K562 (cell line): Measurements from ENCODE around the gene THAP4. TPM values are rescaled to one million over a fixed set of nuclear protein-coding genes. Genes with fewer than 3 reads are reported as not detected.
A peak's percentile ranks its signal among the peaks of the same experiment; 100 is the strongest.

Experiments used
- ATAC-seq: fragments of 200-7000 bp; cut with Tn5 transposase; 3 replicates; pipeline ENCODE4 v1.9.1; 2020; ENCODE audit warnings: moderate library complexity
- BruUV-seq: library from RNA; stranded (reverse); fragments of 400-500 nt; replicated peaks from 2 replicates; lab custom pipeline; 2021; lab: Mats Ljungman, UMichigan
- CTCF ChIA-PET: fragments of 300-600 bp; formaldehyde crosslinking; extraction: SDS; loops from one replicate; lab custom pipeline; 2021; ENCODE audit warnings: low intra/inter-chr PET ratio; lab: Yijun Ruan, JAX
- POLR2A ChIA-PET: fragments of 300-600, 350-650 bp; sonication (Branson Sonifier 250); formaldehyde crosslinking; extraction: SDS; loops from one replicate; lab custom pipeline; 2021; ENCODE audit warnings: antibody characterized with exemption, inconsistent platforms; lab: Yijun Ruan, JAX
- DNase-seq, 4 experiments: peaks; one replicate each; pipeline versions ENCODE4 v3.0.0 to v3.0.0-alpha.2; 2011 to 2018; ENCODE audit warnings: low spot score in 3 of 4, mixed read lengths in 3 of 4; ENCODE audit errors: extremely low read depth in 1 of 4
- FAIRE-seq: peaks from 2 replicates; lab custom pipeline; 2011; peaks lifted over from hg19 to GRCh38; lab: Jason Lieb, UNC
- H2AFZ ChIP-seq: 2 replicates; pipeline ENCODE4 v1.6.0; 2011; ENCODE audit warnings: low read depth, low read length, control low read depth, inconsistent platforms
- H3K27ac ChIP-seq: fragments of 200-600 bp; 3 replicates; pipeline ENCODE4 v1.8.0; 2011; ENCODE audit warnings: low read depth, mild to moderate bottlenecking, control low read depth, inconsistent platforms, low read length, moderate library complexity, mixed read lengths; ENCODE audit errors: extremely low read depth
- H3K27me3 ChIP-seq, 2 experiments: fragments of 300-600 bp in 1 of 2; 2 replicates in 1 of 2; 3 replicates in 1 of 2; pipeline versions ENCODE4 v1.6.0 to v1.8.0; 2011; ENCODE audit warnings: inconsistent platforms in 2 of 2, low read length in 2 of 2, mild to moderate bottlenecking in 1 of 2, mixed read lengths in 1 of 2, moderate library complexity in 1 of 2; ENCODE audit not compliant: control insufficient read depth in 2 of 2, insufficient read depth in 2 of 2
- H3K36me3 ChIP-seq: fragments of 300-600 bp; 3 replicates; pipeline ENCODE4 v1.8.0; 2011; ENCODE audit warnings: mild to moderate bottlenecking, low read length, inconsistent platforms; ENCODE audit not compliant: control insufficient read depth, insufficient read depth
- H3K4me1 ChIP-seq, 2 experiments: fragments of 200-600 bp in 1 of 2; replicated peaks in 1 of 2; 2 replicates in 1 of 2; 3 replicates in 1 of 2; pipeline versions ENCODE4 v1.5.1 to v1.8.0; 2011; ENCODE audit warnings: inconsistent platforms in 2 of 2, low read length in 2 of 2, mild to moderate bottlenecking in 1 of 2, mixed read lengths in 1 of 2, moderate library complexity in 1 of 2; ENCODE audit not compliant: control insufficient read depth in 2 of 2, insufficient read depth in 2 of 2
- H3K4me2 ChIP-seq: 2 replicates; pipeline ENCODE4 v1.6.1; 2011; ENCODE audit warnings: low read length, control low read depth, inconsistent platforms, mixed read lengths; ENCODE audit not compliant: insufficient read depth
- H3K4me3 ChIP-seq: fragments of 200-600 bp; sonication (generic), shearing (Covaris generic); 2 replicates; pipeline ENCODE4 v1.5.1; 2016; ENCODE audit warnings: control low read depth, inconsistent platforms
- H3K79me2 ChIP-seq: fragments of 200-600 bp; 3 replicates; pipeline ENCODE4 v1.8.0; 2011; ENCODE audit warnings: low read length, inconsistent platforms; ENCODE audit not compliant: control insufficient read depth, insufficient read depth
- H3K9ac ChIP-seq, 2 experiments: 2 replicates each; pipeline versions ENCODE4 v1.6.0 to v1.6.1; 2011; ENCODE audit warnings: low read depth in 2 of 2, low read length in 2 of 2, control low read depth in 1 of 2, inconsistent platforms in 1 of 2, mild to moderate bottlenecking in 1 of 2, mixed read lengths in 1 of 2; ENCODE audit not compliant: insufficient read depth in 1 of 2
- H3K9me1 ChIP-seq: one replicate; pipeline ENCODE4 v1.6.0; 2011; ENCODE audit warnings: inconsistent platforms, mild to moderate bottlenecking, low read length, moderate library complexity; ENCODE audit not compliant: control insufficient read depth, insufficient read depth
- H3K9me3 ChIP-seq: replicated peaks from 2 replicates; pipeline ENCODE4 v1.5.1; 2011; ENCODE audit warnings: low read depth, low read length, inconsistent platforms; ENCODE audit not compliant: control insufficient read depth, insufficient read depth
- H4K20me1 ChIP-seq: replicated peaks from 2 replicates; pipeline ENCODE4 v1.6.1; 2011; ENCODE audit warnings: low read length, inconsistent platforms, mixed read lengths; ENCODE audit not compliant: control insufficient read depth, insufficient read depth
- IRF9 ChIP-seq: fragments of 450-650 bp; IDR thresholded peaks from 2 replicates; pipeline ENCODE4 v1.6.1; 2016; ENCODE audit warnings: missing biosample characterization, missing genetic modification characterization
- POLR2G ChIP-seq: fragments of 200-400 bp; formaldehyde crosslinking; IDR thresholded peaks from 2 replicates; pipeline ENCODE4 v1.6.1; 2017; ENCODE audit warnings: low read depth, mild to moderate bottlenecking, antibody characterized with exemption, low read length, moderate library complexity
- RBFOX2 ChIP-seq: fragments of 200-400 bp; formaldehyde crosslinking; IDR thresholded peaks from 2 replicates; pipeline ENCODE4 v1.6.1; 2017; ENCODE audit warnings: low read depth, mild to moderate bottlenecking, low read length, moderate library complexity
- TAF15 ChIP-seq: fragments of 200-400 bp; formaldehyde crosslinking; IDR thresholded peaks from 2 replicates; pipeline ENCODE4 v1.6.1; 2017; ENCODE audit warnings: mild to moderate bottlenecking, low read depth, low read length, moderate library complexity
- USF1 ChIP-seq: sonication (generic); formaldehyde crosslinking; IDR thresholded peaks from 2 replicates; pipeline ENCODE4 v1.9.0; 2022; ENCODE audit warnings: mild to moderate bottlenecking, missing genetic modification reagents
- WGBS: fragments of 100-300 bp; shearing (Covaris generic); methylation state at CpG from one replicate; pipeline ENCODE4 v1.1.6; 2016; ENCODE audit warnings: low coverage, mixed read lengths; ENCODE audit not compliant: insufficient coverage; ENCODE audit errors: missing lambda C conversion rate; 5-methylcytosine and 5-hydroxymethylcytosine counted together
- in situ Hi-C: fragments of 300-500 bp; cut with MboI; formaldehyde crosslinking; loops from 4 replicates; pipeline ENCODE4 v1.15.0; 2018; ENCODE audit warnings: inconsistent platforms, mixed read lengths
- intact Hi-C: fragments of 100-400 bp; cut with micrococcal nuclease; formaldehyde crosslinking; loops from 2 replicates; pipeline ENCODE4 v1.14.2; 2022
- polyA plus RNA-seq, 8 experiments: library from polyadenylated mRNA; depleted of rRNA in 4 of 8; stranded (reverse) in 5 of 8; unstranded in 3 of 8; fragments of >200 nt; fragmentation: Nextera tagmentation in 2 of 8; fragmentation: Illumina TruSeq in 1 of 8; extraction: Ambion mirVana in 2 of 8; extraction: Trizol in 1 of 8; gene quantifications; 2 replicates each; pipeline versions ENCODE4 v1.2.1 to v1.2.3, GENCODE V29; 2011 to 2014; ENCODE audit warnings: inconsistent platforms in 1 of 8, missing spikeins in 1 of 8
- total RNA-seq, 7 experiments: library from RNA; depleted of rRNA in 6 of 7; stranded (reverse); fragments of >200 nt in 6 of 7; fragmentation: Illumina TruSeq in 2 of 7; extraction: Trizol in 2 of 7; gene quantifications; 2 replicates each; pipeline versions ENCODE4 v1.2.1 to v1.2.3, GENCODE V29; 2011 to 2021; ENCODE audit warnings: low replicate concordance in 1 of 7

Gene THAP4
- total and polyA plus RNA-seq, 9 of the 15 experiments (the other 6 are each of a cell fraction or from before 2014, with no cell fraction given) = 8.6 to 60.9 (median 43.9) TPM

DNA sequence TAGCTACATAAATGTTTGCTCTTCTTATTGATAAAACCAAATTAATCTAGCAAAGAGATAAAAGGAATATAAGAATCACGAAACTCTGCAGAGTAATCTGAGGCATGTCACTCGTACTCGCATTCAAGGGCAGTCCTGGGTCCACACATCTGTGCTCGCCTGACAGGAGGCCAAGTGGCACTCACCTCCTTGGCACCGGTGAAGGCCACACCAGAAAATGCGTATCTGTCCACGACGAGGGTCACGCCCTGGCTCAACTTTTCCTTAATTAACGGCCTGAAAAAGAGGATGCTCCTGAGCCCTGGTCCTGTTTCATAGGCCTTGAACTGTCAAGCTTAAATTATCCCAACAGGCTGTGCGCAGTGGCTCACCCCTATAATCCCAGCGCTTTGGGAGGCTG, 43.1 kb upstream of the THAP4 start (continued):
- TF ChIP-seq IRF9 (no peak), USF1 (no peak), TAF15 (no peak)

DNA sequence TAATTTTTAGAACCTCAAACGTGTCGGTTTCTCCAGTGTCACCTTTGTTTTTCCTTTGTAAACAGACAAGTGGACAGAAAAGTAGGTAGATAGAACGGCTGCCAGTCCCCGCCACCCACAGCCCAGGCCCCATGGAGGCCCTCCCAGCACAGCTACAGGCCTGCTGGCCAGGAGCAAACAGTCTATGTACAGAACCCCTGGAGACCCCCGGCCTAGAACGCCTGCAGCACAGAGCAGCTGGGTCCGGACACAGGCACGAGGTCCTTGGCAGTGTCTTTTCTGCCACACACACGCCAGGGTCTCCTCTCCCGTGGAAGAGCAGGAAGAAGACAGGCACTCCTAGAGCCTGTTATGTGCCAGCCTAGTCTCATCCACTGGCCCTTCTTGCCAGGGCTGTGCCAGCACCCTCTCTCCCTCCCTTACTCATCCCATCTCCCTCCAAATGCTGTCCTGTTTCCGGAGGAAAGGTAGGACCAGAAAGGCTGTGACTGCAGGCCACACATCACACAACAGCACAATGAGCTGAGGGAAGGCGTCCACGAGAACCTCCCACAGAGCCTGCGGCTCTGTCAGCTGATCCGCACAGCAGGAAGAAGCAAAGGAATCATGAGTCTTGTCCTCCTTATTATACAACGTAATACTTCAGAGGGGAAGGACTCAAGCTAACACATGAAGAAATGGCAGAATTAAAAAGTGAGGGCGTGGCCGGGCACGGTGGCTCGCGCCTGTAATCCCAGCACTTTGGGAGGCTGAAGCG, 42.0 kb upstream of the THAP4 start:
- Histone ChIP-seq H3K9ac (no peak overlapping the region), H3K9me1 (no peaks in the 10 kb centered on the region), H3K79me2 (peaks cover 6% of the 10 kb centered on the region; the same call in 2 of the 3 replicates), H3K9me3 (no peaks in the 10 kb centered on the region), H3K4me2 (no peak overlapping the region), H3K4me1 (peaks cover 0 to 5% of the 10 kb centered on the region in 2 experiments; a peak in 2 of 5 replicates), H3K4me3 (no peak overlapping the region), H3K27me3 (no peaks in the 10 kb centered on the region), H3K36me3 (peaks cover 83% of the 10 kb centered on the region; the same call in 2 of the 3 replicates), H3K27ac (no peak overlapping the region), H2AFZ (no peak overlapping the region), H4K20me1 (no peaks in the 10 kb centered on the region; the same call in 1 of the 2 replicates)
- no peak for DNase-seq
- ChIA-PET POLR2A (interaction anchor here (0.6 to 2.4 kb wide), 6 partner anchors 8 to 221 kb away, joined by 3 to 9 read pairs (median 4); partner anchors contain the start of gene DTYMK), CTCF (no interaction called here)
- BruUV-seq = no TSS peak
- TF ChIP-seq POLR2G = peak; percentile 25; the same call in 1 of the 2 replicates
- peak; percentile 32; the same call in 1 of the 2 replicates for TF ChIP-seq RBFOX2
- no peak for TF ChIP-seq TAF15
- no peak for ATAC-seq
- intact Hi-C loops (no loop called here), in situ Hi-C loops (no loop called here)
- no peak for FAIRE-seq
- 92% methylated on average over 15 of the region's 22 CpGs for WGBS
